ENCODE results near the gene PTH1R.

PTH1R gene

DNA sequence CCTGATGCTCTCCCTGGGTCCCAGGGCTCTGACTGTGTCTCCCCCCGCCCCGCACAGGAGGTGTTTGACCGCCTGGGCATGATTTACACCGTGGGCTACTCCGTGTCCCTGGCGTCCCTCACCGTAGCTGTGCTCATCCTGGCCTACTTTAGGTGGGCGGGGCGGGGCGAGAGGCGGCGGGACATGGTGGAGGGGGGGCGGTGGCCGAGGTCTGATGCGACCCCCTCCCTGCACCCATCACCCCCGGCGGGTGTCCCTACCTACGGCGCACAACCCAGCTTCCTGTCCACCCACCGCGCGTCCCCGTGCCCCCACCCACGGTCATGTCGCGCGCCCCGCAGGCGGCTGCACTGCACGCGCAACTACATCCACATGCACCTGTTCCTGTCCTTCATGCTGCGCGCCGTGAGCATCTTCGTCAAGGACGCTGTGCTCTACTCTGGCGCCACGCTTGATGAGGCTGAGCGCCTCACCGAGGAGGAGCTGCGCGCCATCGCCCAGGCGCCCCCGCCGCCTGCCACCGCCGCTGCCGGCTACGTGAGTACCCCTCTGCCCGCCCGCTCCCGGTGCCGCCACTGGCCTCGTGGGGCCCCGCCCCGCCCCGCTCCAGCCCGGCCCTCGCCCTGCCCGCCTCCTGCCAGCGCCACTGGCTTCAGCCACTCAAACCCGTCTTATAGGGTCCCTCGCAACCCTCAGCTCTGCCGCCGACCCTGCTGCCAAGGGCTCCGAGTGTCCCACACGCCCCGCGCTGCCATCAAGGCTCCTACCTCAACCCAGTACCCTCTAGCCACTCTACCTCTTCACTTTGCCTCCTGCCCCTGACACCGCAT, 21.0 kb downstream of the PTH1R start:
- no peak for DNase-seq (ENCODE audit: low read depth in 4 of 4, low spot score in 1 of 4)

DNA sequence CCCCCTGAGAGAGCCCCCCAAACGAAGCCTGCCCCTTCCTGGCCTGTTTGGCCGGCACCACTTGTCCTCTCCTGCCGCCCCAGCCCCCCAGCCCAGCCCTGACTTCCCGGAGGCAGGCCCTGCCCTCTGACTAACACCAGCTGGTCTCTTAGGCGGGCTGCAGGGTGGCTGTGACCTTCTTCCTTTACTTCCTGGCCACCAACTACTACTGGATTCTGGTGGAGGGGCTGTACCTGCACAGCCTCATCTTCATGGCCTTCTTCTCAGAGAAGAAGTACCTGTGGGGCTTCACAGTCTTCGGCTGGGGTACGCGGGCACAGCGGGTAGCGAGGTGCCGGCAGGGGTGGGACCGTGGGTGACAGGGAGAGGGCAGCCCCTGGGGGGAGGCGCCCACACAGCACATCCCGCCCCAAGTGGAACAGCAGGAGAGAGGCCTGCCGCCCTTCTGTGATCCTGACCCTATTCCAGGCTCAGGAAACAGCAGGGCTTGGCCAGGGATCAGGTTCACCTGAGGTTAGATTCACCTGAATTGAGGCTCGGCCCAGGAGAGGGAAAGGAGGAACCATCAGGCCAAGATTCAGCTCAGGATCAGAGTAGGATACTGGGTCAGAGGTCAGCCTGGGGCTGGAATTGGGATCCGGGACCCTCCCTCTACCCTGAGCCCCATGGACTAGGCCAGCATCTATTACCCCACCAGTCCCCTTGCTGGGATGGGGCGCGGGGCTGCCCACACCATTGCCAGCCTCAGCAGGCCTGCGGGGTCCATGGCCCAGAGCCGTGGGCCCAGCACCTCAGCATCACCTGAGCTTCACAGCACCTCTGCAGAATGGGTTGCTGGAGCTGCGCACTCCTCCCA, 21.9 kb downstream of the PTH1R start:
- DNase-seq (ENCODE audit: low read depth in 4 of 4, low spot score in 1 of 4), result no peak

DNA sequence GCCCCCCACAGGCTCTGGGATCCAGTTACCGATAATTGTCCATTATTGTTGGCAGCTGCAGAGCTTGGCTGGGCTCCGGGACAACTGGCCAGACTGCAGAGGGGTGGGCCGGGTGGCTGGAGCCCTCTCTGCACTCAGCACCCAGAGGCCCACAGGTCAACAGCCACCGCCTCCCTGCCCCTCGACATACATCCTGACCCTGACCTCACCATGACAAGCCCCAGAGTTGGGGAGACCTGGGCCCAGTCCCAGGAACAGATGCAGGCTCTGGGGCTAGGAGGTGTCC, 22.4 kb downstream of the PTH1R start:
- no peak for DNase-seq (ENCODE audit: low read depth in 4 of 4, low spot score in 1 of 4)

DNA sequence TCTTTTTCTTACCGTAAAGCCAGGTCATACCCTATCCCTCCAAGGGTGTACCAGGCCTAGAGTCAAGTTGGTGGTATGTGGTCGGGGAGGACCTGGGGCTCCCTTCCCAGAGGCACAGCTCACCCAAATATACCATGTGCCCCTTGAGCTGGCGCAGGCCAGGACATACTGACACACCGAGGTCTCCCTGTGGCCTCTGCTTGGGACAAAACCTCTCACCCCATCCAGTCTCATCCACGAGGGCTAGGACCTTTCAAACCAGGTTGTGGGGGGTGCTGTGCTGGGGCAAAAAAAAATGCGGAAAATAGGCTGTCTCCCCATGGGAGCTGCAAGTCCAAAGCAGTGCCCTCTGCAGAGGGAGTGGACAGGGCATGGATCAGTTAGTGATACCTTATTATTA, 22.8 kb downstream of the PTH1R start:
- no peak for DNase-seq (ENCODE audit: low read depth in 4 of 4, low spot score in 1 of 4)

DNA sequence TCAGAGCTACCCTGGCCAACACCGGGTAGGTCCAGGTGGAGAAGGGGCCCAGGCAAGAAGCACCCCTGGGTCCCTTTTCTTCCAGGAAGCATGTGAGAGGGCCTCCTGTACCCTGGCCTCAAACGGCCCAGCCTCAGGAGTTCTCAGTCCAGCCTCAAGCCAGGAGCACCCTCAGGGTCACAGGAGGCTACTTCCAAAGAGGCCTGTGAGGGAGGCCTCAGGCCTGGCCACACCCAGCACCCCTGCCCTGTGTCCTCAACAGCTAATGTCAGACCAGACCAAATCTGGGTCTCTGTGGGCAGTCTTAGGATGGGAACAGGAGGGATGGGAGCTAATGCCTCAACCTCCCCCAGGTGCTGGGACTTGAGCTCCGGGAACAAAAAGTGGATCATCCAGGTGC, 23.5 kb downstream of the PTH1R start:
- no peak for DNase-seq (ENCODE audit: low read depth in 4 of 4, low spot score in 1 of 4)

DNA sequence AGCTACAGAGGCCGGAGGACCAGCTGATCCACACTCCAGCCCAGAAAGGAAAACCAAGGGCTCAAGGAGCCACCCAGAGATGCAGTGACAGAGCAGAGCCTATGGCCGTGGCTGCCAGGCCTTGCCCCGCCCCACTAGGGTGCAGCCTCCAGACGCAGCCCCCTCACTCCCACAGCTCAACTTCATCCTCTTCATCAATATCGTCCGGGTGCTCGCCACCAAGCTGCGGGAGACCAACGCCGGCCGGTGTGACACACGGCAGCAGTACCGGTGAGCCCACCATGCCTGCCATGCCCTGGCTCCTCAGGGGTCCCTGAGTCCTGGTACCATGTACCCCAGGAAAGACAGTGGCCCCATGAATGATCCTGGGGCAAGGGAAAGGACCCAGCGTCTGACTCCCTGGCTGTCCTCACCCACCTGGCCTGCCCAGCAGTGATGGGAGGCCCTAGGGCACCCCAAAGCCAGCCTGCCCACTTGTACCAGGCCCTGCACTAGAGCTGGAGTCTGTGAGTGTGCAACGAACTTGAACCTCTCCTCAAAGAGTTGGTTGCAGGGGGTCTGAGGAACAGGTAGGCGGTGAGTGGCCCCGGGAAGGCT, 24.2 kb downstream of the PTH1R start:
- DNase-seq (ENCODE audit: low read depth in 4 of 4, low spot score in 1 of 4), result no peak

DNA sequence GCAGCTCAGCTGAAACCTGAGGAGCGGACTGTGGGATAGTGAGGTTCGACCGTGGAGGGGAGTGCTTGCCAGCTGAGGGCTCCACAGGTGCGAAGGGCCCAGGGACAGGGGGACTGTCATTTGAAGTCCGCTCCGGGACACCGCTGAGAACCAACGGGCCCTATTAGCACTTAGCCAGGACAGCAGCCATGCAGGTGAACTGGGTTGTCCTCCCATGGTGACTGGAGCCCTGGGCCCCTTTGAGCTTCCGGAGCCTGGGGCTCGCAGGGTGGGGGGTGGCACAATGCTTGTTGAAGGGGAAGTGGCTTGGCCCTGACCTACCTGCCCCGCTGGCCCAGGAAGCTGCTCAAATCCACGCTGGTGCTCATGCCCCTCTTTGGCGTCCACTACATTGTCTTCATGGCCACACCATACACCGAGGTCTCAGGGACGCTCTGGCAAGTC, 24.7 kb downstream of the PTH1R start:
- no peak for DNase-seq (ENCODE audit: low read depth in 4 of 4, low spot score in 1 of 4)

DNA sequence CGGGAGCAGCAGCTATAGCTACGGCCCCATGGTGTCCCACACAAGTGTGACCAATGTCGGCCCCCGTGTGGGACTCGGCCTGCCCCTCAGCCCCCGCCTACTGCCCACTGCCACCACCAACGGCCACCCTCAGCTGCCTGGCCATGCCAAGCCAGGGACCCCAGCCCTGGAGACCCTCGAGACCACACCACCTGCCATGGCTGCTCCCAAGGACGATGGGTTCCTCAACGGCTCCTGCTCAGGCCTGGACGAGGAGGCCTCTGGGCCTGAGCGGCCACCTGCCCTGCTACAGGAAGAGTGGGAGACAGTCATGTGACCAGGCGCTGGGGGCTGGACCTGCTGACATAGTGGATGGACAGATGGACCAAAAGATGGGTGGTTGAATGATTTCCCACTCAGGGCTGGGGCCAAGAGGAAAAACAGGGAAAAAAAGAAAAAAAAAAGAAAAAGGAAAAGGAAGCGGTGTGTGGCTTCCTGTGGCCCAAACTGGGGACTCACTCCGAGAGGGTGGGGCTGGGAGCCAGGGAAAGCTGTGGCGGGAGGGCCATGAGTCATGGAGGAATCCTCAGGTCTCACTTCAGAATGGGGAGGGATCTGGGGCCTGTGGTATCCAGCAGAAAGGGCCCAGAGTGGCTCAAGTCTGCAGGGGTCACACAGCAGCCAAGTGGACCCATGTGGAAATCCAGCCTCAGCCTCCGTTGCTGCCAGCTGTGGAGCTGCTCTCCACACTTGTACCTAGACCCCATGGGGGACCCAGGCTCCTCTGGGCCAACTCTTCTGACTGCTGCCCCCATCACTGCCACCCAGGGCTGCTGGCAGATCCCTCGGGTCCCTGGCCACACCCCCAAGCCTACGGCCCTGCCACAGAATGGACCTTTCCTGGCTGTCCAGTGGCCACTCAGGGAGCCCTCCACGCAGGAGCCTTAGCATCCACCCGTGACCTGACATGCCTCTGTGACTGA, 26.1 kb downstream of the PTH1R start:
- no peak for DNase-seq (ENCODE audit: low read depth in 4 of 4, low spot score in 1 of 4)

DNA sequence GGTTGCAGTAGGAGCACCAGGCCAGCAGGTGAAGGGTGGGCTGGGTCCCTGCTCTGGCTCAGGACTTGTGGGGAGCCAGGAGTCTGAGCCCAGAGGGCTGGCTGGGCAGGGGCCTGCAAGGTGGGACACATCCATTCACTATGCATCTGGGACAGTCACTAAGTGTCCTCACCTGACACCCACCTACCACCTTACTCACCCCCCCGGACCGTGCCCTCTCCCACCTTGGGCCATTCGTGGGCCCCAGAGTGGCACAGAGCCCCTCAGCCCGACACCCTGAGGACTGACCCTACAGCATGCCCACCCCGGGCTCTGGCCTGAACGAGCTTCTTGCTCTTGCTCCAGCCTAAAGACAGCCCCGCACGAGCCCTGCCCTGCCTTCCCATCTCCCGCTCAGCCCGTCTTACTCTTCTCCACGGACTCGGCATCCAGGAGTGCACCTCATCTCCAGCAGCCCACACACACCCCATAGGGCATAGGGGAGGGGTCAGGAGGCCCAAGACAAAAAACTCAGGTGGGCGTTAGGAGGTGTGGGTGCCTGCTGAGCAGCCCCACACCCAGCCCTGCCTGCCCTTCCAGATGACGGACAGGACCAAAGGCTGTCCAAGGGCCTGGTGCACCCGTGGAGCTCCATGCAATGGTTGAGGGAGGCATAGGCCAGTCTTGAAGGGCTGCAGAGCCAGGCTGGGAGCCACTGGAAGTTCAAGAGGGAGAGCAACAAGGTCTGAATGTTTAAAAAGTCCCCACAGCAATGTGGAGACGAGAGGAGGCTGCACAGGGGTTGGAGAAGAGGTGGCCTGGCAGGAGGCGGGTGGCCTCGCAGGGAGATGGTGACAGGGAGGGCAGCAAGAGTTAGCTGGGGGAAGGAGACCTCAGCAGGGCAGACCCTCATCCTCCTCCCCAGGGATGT, 27.0 kb downstream of the PTH1R start:
- DNase-seq (ENCODE audit: low read depth in 4 of 4, low spot score in 1 of 4), result no peak

DNA sequence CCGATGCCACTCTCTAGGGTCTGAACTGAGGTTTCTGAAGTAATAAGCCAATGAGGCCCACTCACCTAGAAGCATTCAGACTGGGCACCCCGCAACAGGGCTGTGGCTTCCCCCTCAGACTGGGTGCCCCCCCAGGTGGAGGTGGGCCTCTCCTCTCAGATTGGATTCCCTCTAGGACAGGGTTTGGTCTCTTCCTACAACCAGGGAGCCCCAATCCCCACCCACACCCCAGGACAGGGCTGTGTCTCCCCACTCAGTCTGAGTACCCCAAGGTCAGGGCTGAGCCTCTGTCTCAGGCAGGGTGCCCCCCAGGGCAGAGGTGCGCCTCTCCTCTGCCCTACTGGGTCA, 27.7 kb downstream of the PTH1R start:
- DNase-seq (ENCODE audit: low read depth in 4 of 4, low spot score in 1 of 4), result no peak

DNA sequence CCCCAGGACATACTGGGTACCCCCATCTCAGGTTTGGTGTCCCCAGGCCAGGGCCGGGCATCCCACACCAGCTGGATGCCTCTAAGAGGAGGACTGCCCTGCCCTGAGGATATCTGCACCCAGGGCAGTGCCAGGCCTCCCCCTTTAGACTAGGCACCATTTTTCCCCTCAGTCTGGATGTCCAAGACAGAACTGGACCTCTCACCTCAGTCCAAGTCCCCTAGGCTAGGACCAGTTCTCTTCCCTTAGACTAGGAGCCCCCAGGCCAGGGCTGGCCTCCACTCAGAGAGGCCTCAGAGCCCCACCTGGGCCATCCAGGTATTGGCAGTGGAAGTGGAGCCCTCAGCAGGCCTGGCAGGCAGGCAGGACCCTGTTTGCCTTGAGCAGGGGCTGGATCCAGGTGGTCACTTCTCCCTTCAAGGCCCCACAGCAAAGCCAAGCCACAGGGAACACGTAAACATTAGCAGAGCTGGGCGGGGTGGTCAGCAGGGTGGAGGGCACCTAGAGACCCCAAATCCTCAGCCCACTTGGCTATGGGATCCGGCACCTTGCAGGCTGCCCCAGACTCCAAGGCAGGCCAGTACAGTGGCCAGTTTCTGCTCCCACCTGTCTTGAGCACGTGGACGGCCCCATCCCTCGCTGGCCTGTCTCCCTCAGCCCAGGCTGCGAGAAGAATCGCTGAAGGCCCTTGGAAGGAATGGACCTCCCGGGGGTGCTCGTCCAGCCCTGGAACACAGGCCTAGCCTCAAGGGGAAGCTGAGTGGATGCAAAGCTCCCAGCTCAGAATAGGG, 28.3 kb downstream of the PTH1R start:
- no peak for DNase-seq (ENCODE audit: low read depth in 4 of 4, low spot score in 1 of 4)

DNA sequence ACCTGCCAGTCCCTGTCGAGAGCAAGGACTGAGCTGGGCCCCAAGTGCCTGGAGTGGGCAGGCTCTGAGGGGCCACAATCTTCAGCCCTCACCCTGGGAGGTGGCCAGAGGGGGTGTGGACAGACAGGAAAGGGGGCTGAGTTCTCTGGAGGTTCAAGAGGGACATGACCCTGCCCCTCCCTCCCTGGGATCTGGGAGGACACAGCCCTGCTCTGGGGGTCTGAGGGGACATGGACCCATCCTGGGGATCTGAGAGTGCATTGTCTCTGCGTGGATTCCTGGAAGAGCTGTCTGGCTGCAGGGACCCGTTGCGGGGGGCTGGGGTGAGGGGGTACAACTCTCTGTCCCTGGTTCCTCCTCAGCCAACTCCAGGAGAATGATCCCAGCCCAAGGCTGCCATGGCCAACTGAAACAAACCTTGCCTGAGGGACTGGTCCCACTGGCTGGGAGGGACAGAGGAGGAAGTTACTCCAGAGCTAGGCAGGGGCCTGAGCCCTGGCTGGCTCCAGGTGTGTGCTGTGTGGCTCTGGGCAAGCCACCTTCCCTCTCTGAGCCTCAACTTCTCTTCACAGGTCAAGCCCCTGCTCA, 29.0 kb downstream of the PTH1R start:
- DNase-seq (ENCODE audit: low read depth in 4 of 4, low spot score in 1 of 4), result no peak

DNA sequence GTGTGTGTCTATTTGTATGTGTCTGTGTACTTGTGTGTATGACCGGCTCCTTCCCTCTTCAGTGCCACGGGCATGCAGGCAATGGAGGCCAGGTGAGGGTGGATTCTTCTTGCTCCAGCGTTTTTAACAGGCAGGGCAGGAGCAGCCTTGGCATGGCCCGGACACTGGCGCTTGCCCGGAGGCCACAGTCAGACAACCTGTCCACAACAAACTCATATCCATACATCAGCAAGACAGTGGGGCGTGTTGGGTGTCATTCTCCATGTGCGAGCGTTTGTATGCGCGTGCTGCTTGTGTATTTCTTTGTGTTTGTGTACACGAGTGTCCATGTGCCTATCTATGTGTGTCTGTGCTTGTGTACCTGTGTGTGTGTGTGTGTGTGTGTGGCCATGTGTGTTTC, 29.8 kb downstream of the PTH1R start:
- no peak for DNase-seq (ENCODE audit: low read depth in 4 of 4, low spot score in 1 of 4)

DNA sequence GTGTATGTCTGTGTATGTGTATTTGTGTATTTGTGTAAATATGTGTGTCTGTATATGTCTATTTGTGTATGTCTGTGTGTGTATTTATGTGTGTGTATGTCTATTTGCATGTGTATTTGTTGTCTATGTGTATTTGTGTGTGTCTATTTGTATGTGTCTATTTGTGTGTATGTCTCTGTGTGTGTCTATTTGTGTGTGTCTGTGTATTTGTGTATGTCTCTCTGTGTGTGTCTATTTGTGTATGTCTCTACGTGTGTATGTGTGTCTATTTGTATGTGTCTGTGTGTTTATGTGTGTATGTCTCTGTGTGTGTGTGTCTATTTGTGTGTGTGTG, 30.4 kb downstream of the PTH1R start:
- DNase-seq (ENCODE audit: low read depth in 4 of 4, low spot score in 1 of 4), result no peak

DNA sequence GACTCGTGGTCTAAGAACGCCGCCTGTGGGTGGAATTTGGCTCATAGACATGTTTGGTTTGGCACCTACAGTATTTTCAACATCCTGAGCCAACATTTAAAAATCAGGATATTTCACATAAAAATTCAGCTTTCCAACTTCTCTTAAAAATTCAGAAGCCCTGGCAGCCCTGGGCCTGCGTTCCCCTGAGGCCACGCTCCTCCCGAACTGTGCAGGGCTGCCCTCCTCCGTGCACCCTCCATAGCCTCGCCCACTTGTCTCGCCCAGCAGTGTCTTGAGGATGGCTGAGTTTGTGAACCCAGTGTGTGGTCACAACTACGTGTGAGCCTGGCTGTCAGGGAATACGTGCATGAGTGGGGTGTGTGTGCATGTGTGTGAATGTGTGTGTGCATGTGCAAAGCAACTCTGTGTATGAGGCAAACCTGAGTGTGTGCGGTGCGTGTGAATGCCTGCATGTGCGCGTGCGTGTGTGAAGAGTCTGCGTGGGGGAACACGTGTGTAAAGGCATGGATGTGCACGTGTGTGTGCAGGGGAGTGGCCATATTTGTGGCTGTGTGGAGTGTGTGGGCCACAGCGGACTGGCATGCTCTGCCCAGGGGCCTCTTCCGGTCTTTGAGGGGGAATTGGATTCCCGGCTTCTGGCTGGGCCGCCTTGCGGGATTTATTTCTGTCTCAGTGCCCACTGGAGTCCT, 30.9 kb downstream of the PTH1R start:
- no peak for DNase-seq (ENCODE audit: low read depth in 4 of 4, low spot score in 1 of 4)

DNA sequence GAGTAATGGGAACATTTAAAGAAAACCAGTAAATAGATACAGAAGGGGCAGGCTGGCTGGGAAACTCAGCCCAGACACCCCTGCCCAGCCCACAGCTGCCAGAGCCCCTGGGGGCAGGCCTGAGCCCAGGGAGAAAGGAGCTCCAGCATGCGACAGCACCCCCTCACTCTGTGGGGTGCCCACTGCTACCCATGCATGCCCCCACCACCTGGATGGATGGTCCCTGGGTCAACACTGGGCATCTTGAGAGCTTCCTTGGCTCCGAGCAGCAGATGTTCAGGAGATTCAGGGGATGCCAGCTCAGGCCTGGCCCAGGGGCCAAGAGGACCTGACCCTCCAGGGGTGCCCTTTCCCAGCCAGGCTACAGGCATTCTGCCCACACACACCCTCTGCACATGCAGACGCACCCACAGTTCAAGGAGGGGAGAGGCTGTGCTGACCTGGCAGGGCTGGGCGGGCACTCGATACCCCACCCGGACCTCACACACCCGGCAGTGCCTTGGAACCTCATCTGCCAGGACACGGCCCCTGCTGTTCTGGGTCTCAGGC, 31.5 kb downstream of the PTH1R start:
- no peak for DNase-seq (ENCODE audit: low read depth in 4 of 4, low spot score in 1 of 4)

DNA sequence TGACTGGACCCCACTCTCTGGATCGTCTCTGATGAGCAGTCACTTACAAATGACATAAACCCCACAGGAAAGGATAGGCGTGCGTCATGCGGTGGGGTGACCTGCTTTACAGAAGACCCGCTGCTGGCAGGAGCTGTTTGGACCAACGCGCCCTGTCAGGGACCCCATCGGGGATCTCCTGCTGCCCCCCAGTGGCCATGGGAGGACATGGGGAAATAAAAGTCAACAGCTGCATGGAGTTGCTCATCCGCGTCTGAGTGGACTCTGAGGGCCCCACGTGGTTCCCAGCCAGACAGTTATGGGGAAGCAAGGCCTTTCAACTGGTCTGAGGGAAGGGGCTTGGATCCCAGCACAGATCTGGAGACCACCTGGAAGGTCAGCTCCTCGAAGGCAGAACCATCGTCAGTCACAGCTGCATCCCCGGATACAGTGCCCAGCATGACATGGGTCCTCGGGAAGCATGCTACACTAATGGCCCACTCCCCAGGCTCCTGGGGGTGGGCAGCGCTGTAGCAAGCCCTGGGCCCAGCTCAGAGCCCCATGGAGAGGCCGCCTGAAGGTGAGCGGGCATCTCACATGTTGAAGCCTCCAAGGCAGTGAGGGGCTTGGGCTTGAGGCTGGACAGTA, 32.1 kb downstream of the PTH1R start:
- DNase-seq (ENCODE audit: low read depth in 4 of 4, low spot score in 1 of 4), result peak; percentile 44 to 74 (median 58)
